Hematopoietic multipotent progenitor cell treated with erythropoietin and hydrocortisone succinate and interleukin-3 and kit ligand, for 6 days (in vitro differentiated cells): Measurements from ENCODE around the gene C22orf23.
"Not testable (repeated sequence)": the region's sequence is repeated elsewhere in the genome, so short reads cannot be mapped to it uniquely, and the experiment has no call there.

Experiments
- DNase-seq: peaks from one replicate; pipeline ENCODE4 v3.0.0-alpha.2; 2015

C22orf23 gene

GRCh38 chr22:37982151-37982785 is 28.9 kb upstream of the C22orf23 start:
- no peak for DNase-seq

GRCh38 chr22:37981282-37982011 is 28.0 kb upstream of the C22orf23 start:
- DNase-seq, result no peak

- DNase-seq, result no peak
These were observed 26.4 kb upstream of the C22orf23 start for GRCh38 chr22:37979782-37980181.

GRCh38 chr22:37976547-37976946 is 23.1 kb upstream of the C22orf23 start:
- no peak for DNase-seq

- not testable (repeated sequence) for DNase-seq
These were observed 22.6 kb upstream of the C22orf23 start for GRCh38 chr22:37976022-37976421.

GRCh38 chr22:37975153-37975552 is 21.8 kb upstream of the C22orf23 start:
- DNase-seq, result no peak

GRCh38 chr22:37973271-37974170 is 20.1 kb upstream of the C22orf23 start:
- no peak for DNase-seq

- no peak for DNase-seq
These were observed 19.1 kb upstream of the C22orf23 start for GRCh38 chr22:37972527-37972926.

GRCh38 chr22:37971475-37972434 is 18.4 kb upstream of the C22orf23 start:
- no peak for DNase-seq

- DNase-seq, result no peak
These were observed 17.5 kb upstream of the C22orf23 start for GRCh38 chr22:37970864-37971263.

- DNase-seq, result no peak
These were observed 15.3 kb upstream of the C22orf23 start for GRCh38 chr22:37968452-37969251.

GRCh38 chr22:37967637-37968451 is 14.4 kb upstream of the C22orf23 start:
- DNase-seq, result no peak

GRCh38 chr22:37967147-37967546 is 13.7 kb upstream of the C22orf23 start:
- DNase-seq, result no peak

GRCh38 chr22:37965940-37966664 is 12.7 kb upstream of the C22orf23 start:
- no peak for DNase-seq

- no peak for DNase-seq
These were observed 7.7 kb upstream of the C22orf23 start for GRCh38 chr22:37961062-37961461.

- DNase-seq, result no peak
These were observed 5.9 kb upstream of the C22orf23 start for GRCh38 chr22:37959231-37959825.

- no peak for DNase-seq
These were observed 3.8 kb upstream of the C22orf23 start for GRCh38 chr22:37957232-37957631.

GRCh38 chr22:37955825-37956397 is 2.5 kb upstream of the C22orf23 start:
- not testable (repeated sequence) for DNase-seq

- DNase-seq, result no peak
These were observed 1.3 kb upstream of the C22orf23 start for GRCh38 chr22:37954686-37955085.
